Activated T-helper 1 cell treated with Interleukin-2 at 50 U/mL for 16 hours (primary cell): ENCODE results near the gene OGN.

Experiments
- DNase-seq: peaks from one replicate; pipeline ENCODE4 v3.0.0-alpha.2; 2020; ENCODE audit warnings: low read depth

Gene OGN

GRCh38 chr9:92345582-92345981 is 58.8 kb downstream of the OGN start:
- no peak for DNase-seq

- no peak for DNase-seq
Measured at GRCh38 chr9:92342825-92343488, 61.4 kb downstream of the OGN start.

GRCh38 chr9:92341578-92341977 is 62.8 kb downstream of the OGN start:
- DNase-seq: no peak

GRCh38 chr9:92333282-92333634 is 71.1 kb downstream of the OGN start:
- DNase-seq: no peak
